ENCODE data around the gene FHIP1A.

DNA sequence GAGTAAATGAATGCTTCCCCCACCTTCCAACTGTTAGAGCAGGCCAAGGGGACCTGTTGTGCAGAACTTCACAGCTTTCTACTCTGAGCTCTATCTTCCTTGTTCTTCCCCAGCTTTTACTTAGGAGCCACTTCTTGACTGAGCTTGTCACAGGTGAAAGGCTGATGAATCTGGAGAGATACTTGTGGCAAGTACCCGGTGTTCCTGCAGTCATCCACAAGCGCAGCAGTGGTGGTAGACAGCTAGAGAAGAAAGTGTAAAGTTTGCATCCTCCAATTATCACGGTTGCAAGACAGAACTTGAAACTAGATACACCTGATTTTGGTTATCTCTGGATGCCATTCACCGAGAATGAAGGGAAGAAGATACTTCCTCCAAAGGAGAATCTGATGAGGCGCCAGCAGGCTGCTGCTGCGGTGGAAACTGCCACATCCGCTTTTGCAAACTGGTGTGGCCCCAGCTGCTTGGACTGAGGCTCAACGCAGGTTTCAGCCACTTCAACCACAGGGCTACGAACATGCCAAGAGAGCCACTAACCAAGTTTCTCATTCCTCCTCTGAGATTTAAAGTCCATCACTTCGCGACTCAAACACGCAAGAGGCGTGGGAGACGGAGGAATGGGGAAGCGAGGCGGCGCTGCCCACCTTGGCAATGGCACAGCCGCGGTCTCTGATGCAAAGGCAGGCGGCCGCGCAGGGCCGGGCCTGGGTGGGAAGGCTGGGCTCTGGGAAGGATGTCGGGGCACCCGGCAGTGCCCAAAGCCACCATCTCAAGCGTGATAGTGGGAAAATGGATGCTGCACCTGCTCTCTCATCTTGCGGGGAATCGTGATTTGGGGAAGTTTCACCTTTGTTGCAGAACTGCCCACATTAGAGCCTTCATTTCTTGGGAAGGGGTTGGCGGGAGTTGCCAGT, 1.3 kb upstream of the FHIP1A start:
- TF ChIP-seq, protein P1, sequence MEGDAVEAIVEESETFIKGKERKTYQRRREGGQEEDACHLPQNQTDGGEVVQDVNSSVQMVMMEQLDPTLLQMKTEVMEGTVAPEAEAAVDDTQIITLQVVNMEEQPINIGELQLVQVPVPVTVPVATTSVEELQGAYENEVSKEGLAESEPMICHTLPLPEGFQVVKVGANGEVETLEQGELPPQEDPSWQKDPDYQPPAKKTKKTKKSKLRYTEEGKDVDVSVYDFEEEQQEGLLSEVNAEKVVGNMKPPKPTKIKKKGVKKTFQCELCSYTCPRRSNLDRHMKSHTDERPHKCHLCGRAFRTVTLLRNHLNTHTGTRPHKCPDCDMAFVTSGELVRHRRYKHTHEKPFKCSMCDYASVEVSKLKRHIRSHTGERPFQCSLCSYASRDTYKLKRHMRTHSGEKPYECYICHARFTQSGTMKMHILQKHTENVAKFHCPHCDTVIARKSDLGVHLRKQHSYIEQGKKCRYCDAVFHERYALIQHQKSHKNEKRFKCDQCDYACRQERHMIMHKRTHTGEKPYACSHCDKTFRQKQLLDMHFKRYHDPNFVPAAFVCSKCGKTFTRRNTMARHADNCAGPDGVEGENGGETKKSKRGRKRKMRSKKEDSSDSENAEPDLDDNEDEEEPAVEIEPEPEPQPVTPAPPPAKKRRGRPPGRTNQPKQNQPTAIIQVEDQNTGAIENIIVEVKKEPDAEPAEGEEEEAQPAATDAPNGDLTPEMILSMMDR (IDR thresholded peaks at IDR 0.05; ENCODE audit: low read depth, low read length), result peak; percentile 27; the same call in 1 of the 2 replicates
- no peak for TF ChIP-seq EZH2phosphoT487 (IDR thresholded peaks at IDR 0.05; ENCODE audit: low read depth)
